Left colon (tissue), 2 donors: ENCODE results near the gene SLC2A14. TPM values are rescaled to one million over a fixed set of nuclear protein-coding genes. Genes with fewer than 3 reads are reported as not detected.
"Not testable (repeated sequence)": the region's sequence is repeated elsewhere in the genome, so short reads cannot be mapped to it uniquely, and the experiment has no call there.

ENCODE experiments used
- ATAC-seq: fragments of 200-7000 bp; cut with Tn5 transposase; one replicate; pipeline ENCODE4 v1.9.1; 2020; ENCODE audit warnings: mild to moderate bottlenecking, moderate library complexity
- DNase-seq, 2 donors: peaks; one replicate each; pipeline ENCODE4 v3.0.0-alpha.2; 2020
- intact Hi-C, 2 donors: fragments of 100-400 bp; cut with DNase I in 1 of 2; cut with micrococcal nuclease in 1 of 2; formaldehyde crosslinking; loops; one replicate each; pipeline versions ENCODE4 v1.11.2 to v1.14.0; 2022; cut with DNase I, micrococcal nuclease
- total RNA-seq, 2 donors: library from RNA; stranded (reverse); fragmentation: NEBNext Ultra II Directional; extraction: Animal tissue kit (Norgen Biotek cat#: 25700); gene quantifications; one replicate each; pipeline ENCODE4 v1.2.1, GENCODE V29; 2021
- donor health status: DM: no; HTN: no; CAD: no.
- donor health status: DM: yes; HTN: yes; CAD: no.

SLC2A14 gene
- total RNA-seq, 2 donors from 2014 or later: 0.36 to 0.37 TPM

DNA sequence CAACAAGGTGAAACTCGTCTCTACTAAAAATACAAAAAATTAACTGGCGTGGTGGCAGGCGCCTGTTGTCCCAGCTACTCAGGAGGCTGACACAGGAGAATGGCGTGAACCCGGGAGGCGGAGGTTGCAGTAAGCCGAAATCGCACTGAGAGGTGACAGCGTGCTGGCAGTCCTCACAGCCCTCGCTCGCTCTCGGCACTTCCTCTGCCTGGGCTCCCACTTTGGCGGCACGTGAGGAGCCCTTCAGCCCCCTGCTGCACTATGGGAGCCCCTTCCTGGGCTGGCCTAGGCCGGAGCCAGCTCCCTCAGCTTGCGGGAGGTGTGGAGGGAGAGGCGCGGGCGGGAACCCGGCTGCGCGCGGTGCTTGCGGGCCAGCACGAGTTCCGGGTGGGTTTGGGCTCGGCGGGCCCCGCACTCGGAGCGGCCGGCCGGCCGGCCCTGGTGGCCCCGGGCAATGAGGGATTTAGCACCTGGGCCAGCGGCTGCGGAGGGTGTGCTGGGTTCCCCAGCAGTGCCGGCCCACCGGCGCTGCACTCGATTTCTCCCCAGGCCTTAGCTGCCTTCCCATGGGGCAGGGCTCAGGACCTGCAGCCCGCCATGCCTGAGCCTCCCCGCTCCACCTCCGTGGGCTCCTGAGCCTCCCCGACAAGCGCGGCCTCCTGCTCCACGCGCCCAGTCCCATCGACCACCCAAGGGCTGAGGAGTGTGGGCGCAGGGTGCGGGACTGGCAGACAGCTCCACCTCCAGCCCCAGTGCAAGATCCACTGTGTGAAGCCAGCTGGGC lies 8.4 kb upstream of the SLC2A14 start:
- intact Hi-C loops, ATAC-seq: not testable (repeated sequence)

DNA sequence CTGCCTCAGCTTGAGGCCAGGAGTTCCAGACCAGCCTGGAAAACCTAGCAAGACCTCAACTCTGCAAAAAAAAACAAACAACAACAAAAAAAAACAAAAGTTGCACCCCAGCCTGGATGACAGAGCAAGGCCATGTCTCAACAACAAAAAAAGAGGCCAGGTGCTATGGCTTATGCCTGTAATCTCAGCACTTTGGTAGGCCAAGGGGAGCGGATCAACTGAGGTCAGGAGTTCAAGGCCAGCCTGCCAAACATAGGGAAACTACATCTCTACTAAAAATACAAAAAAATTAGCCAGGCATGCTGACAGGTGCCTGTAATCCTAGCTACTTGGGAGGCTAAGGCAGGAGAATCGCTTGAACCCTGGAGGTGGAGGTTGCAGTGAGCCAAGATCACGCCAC lies 6.5 kb upstream of the SLC2A14 start:
- ATAC-seq (no peak), DNase-seq (no peak)
- intact Hi-C loops: no loop called here

More for the DNA sequence above, 8.4 kb upstream of the SLC2A14 start:
- not testable (repeated sequence) for DNase-seq

DNA sequence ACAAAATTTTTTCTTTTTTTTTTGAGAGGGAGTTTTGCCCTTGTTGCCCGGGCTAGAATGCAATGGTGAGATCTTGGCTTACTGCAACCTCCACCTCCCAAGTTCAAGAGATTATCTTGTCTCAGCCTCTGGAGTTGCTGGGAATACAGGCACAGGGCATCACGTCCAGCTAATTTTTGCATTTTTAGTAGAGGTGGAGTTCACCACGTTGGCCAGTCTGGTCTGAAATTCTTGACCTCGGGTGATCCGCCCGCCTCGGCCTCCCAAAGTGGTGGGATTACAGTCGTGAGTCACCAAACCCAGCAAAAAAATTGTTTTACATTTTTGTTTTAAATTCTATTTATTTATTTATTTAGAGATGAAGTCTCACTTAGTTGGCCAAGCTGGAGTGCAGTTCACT lies 4.7 kb upstream of the SLC2A14 start:
- ATAC-seq (no peak), DNase-seq (no peak)
- intact Hi-C loops: no loop called here

DNA sequence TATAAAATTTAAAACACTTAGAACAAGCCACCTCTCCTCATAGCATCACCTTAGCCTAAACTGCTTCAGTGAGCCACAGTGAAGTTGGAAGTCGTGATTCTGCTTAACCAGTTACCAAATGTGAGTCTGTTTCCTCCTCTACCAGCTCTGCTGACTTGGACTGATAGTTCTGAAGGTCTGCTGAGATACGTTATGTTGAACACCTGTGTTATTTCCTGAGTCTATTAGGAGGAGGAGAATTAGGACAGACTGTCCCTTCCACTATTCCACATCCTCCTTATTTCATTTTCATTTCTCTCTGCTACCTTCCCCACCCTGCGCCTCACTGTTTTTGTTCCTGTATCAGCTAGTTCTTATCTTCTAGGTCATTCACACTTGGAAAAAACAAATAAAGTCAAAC lies 2.4 kb downstream of the SLC2A14 start:
- DNase-seq (no peak), ATAC-seq (no peak)
- intact Hi-C loops: no loop called here

DNA sequence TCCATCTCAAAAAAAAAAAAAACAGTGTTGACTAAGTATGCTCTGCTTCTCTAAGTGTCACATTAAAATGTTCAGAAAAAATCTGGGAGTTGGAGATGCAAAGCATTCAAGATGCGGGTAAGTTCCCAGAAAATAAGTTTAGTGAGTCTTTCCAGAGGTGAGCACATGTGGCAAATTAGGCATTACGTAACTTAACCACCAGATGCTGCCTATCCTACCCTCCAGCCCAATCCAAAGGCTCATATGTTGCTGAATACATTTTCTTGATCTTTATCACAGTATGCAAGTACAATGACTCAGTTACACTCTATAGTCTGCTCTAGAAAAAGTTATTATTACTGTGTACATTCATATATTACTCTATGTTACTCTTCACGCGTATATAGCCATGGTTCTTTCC lies 3.6 kb downstream of the SLC2A14 start:
- DNase-seq (no peak), ATAC-seq (no peak)
- intact Hi-C loops: loop anchor here in 1 of 2 donors (10.0 kb wide), 1 partner anchor 126 kb away; no protein-coding TSS in a partner anchor

DNA sequence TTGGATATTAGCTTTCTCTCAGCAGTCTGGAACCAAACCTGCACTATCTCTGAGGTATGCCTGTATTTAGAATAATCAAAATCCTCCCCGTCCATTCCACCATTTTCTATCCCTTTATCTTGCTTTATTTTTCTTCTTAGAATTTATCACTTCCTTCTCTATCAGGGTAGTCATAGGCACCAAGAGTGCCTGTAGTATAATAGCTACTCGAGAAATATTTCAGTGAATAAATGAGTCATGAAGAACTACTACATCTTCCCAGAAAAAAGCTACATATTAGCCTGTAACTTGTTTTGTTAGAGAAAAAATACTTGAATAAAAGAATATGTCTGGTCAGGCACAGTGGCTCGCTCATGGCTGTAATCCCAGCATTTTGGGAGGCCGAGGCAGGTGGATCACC lies 4.3 kb downstream of the SLC2A14 start:
- DNase-seq: no peak
- no peak for ATAC-seq
- intact Hi-C loops: loop anchor here in 1 of 2 donors (10.0 kb wide), 1 partner anchor 126 kb away; no protein-coding TSS in a partner anchor

DNA sequence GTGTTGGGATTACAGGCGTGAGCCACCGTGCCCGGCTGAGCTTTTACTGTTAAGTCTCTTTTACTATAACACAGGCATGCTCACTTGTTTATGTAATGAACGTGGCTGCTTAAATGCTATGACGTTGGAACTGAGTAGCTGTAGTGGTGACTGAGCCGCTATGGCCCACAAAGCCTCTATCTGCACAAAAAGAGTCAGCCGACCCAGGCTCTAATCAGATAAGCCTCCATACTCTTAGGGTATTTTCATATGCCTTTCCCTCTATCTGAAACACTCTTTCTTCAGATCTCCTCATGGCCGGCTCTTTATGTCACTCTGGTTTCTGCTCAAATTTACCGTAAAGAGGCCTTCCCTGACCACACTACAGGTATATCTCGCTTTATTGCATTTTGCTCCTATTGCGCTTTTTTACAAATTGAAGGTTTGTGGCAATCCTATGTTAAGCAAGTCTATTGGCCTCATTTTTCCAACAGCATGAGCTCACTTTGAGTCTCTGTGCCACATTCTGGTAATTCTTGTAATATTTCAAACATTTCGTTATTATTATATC lies 8.0 kb downstream of the SLC2A14 start:
- no peak for ATAC-seq
- intact Hi-C loops: loop anchor here in 1 of 2 donors (10.0 kb wide), 1 partner anchor 130 kb away; no protein-coding TSS in a partner anchor
- DNase-seq: no peak

DNA sequence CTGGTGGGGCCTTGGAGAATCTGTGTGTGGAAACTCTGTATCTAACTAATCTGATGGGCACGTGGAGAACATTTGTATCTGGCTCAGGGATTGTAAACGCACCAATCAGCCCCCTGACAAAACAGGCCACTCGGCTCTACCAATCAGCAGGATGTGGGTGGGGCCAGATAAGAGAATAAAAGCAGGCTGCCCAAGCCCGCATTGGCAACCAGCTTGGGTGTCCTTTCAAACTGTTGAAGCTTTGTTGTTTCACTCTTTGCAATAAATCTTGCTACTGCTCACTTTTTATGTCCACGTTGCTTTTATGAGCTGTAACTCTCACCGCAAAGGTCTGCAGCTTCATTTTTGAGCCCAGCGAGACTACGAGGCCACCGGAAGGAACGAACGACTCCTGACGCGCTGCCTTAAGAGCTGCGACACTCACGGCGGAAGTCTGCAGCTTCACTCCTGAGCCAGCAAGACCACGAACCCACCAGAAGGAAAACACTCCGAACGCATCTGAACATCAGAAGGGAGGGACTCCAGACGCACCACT lies 9.8 kb downstream of the SLC2A14 start:
- intact Hi-C loops: loop anchor here in 1 of 2 donors (10.0 kb wide), 1 partner anchor 132 kb away; no protein-coding TSS in a partner anchor
- ATAC-seq, DNase-seq: not testable (repeated sequence)

DNA sequence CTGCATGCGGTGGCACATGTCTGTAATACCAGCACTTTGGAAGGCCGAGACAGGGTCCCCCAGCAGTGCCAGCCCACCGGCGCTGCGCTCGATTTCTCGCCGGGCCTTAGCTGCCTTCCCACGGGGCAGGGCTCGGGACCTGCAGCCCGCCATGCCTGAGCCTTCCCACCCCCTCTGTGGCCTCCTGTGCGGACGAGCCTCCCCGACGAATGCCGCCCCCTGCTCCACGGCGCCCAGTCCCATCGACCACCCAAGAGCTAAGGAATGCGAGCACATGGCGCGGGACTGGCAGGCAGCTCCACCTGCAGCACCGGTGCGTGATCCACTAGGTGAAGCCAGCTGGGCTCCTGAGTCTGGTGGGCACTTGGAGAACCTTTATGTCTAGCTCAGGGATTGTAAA lies 10.4 kb downstream of the SLC2A14 start:
- intact Hi-C loops: loop anchor here in 1 of 2 donors (10.0 kb wide), 1 partner anchor 132 kb away; no protein-coding TSS in a partner anchor
- not testable (repeated sequence) for ATAC-seq, DNase-seq

DNA sequence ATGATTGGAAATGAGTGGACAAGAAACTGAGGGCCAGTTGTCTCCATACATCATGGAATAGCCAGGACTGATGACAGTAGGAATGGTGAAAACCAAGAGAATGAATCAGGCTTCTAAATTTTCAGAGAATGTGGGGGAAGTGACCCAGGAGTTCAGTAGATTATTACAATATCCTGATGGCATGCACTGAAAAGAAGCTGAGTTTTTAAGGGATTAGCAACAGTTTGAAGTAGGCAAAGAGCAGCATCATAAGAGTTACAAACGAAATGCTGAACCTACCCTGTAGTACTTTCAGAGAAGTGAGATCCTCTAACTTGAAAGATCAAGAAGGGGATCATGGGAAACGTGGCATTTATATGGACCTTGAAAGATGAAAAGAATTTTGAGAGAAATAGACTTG lies 13.2 kb downstream of the SLC2A14 start:
- ATAC-seq: no peak
- DNase-seq: no peak
- intact Hi-C loops: loop anchor here in 1 of 2 donors (5.0 kb wide), 1 partner anchor 133 kb away; no protein-coding TSS in a partner anchor

DNA sequence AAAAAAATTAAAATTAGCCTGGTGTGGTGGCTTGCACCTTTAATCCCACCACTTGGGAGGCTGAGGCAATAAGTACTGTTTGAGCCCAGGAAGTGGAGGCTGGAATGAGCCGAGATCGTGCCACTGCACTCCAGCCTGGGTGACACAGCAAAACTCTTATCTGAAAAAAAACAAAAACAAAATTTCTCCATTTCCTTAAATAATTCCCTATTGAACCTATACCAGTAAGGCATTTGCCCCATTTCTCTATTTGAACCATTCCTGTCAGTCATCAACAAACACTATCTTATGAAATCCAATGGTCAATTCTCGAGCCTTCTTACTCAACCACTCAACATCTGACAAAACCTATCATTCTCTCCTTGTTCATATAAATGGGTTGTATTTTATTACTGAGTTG lies 14.7 kb downstream of the SLC2A14 start:
- ATAC-seq (no peak), DNase-seq (no peak)
- intact Hi-C loops: loop anchor here in 1 of 2 donors (5.0 kb wide), 1 partner anchor 134 kb away; no protein-coding TSS in a partner anchor

DNA sequence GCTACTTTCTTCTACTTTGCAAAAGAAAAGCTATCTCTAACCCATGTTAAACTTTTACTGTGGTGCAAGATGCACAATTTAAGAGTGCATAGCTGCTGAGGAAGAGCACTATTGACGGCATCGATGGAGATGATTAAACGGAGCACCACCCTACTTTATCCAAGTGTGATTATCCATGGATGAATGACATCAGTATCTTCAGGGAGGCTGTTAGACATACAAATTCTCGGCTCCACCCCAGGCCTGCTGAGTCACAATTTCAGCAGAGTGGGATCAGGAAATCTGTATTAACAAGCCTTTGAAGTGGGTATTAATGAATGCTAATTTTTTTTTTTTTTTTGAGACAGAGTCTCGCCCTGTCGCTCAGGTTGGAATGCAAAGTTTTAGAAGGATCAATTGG lies 16.2 kb downstream of the SLC2A14 start:
- intact Hi-C loops: loop anchor here in 1 of 2 donors (5.0 kb wide), 1 partner anchor 136 kb away; no protein-coding TSS in a partner anchor
- no peak for ATAC-seq
- no peak for DNase-seq

DNA sequence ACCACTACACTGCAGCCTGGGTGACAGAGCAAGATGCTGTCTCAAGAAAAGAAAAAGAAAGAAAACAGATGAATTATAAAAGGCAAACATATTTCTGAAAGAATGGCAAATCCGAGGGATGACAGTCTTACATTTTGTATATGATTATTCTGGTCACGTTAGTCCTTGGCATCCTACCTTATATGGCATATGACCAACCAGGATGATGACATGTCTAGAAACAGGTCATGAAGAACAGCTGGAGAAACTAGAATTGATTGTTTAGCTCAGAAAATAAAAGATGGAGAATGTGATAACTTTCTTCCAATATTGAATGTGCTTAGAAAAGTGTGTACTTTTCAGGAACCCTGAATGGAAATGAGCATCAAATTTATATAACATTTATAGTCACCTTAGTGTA lies 19.2 kb downstream of the SLC2A14 start:
- intact Hi-C loops: no loop called here
- no peak for DNase-seq
- ATAC-seq: no peak

DNA sequence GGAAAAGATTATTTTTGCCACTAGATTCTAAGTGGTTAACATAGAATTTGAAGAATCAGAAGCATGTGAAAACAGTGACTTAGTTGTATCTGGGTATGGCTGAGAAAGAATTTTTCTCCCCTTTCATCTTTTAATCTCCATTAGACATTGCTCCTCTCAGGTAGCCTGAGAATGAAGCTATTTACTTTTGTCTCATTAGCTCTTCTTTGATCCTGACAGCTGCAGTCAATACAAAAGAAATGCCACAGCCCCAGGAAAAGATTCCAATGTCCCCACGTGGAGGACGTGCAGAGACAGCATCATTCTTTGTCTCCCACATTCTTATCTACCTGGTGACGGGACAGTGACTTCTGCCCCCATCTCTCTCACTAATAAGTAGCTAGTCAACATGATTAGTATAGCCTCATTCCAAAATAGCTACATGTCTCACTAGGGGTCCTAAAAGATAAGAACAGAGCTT lies 21.1 kb downstream of the SLC2A14 start:
- ATAC-seq, intact Hi-C loops: not testable (repeated sequence)

DNA sequence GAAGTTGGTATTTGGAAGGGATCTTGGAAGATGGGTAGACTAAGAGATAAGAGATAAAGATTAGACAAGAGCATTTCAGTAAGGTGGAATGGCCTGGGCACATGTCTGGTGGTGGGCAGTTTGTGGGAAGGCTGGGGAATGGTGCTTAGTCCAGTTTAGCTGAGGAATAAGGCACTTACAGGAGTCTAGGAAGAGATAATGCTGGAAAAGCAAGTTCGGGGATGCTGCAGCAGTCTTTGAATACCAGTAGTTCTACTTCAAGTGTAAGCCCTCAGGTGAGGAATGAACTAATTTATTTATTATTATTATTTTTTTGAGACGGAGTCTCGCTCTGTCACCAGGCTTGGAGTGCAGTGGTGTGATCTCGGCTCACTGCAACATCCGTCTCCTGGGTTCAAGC lies 22.6 kb downstream of the SLC2A14 start:
- intact Hi-C loops, DNase-seq, ATAC-seq: not testable (repeated sequence)

More for the DNA sequence above, 21.1 kb downstream of the SLC2A14 start:
- not testable (repeated sequence) for DNase-seq

DNA sequence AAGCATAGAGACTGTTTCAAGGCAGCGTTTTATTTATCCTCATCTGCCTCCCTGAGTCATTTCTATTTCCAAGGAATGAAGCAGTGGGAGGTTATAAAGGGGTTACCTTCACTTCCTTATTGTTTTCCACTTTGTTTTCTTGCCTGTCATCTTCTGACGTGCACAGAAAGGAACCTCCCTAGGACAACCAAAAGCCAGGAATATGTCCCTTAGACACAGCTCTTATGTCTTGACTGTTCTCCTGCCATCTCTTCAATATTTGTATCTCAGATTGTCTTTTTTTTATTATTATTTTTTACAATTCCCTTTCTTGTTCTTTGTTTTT lies 24.7 kb downstream of the SLC2A14 start:
- intact Hi-C loops, DNase-seq: not testable (repeated sequence)
- peak; percentile 22 for ATAC-seq

DNA sequence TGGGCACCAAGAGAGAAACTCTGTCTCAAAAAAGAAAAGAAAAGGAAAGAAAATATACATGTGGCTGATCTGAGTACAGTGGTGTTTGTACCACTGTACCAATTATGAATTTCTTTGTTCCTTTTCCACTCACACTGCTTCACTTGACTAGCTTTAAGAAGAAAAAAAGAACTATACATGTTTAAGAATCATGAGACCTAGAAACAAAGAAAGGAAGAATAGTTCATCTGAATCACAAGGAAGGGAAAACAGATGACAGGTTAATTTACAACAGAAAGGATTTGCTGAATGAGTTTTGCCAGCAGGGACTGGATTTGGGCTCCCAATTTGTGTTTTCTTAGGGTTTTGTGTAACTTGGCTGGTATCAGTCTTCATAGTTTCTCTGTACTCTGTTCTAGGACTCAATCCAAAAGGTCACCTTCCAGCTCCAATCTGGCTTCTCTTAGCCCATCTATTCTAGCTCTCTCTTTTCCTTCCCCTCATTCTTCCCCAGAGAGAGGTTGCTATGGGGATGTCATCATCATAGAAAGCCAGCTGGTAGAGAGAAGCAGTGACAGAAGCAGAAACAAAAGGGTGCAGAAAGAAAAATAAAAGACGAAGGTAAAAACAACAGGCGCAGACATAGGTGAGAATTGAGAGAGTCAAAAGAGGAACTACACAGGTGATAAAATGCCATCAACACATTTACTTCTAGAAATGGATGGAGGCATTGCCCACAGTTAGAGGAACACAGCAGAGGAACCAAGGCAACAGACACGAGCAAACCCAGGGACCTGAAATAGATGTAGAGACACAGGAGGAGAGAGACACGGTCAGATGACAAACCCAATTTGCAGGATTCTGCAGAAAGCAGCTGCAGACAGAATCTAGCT lies 25.3 kb downstream of the SLC2A14 start:
- DNase-seq, intact Hi-C loops, ATAC-seq: not testable (repeated sequence)

DNA sequence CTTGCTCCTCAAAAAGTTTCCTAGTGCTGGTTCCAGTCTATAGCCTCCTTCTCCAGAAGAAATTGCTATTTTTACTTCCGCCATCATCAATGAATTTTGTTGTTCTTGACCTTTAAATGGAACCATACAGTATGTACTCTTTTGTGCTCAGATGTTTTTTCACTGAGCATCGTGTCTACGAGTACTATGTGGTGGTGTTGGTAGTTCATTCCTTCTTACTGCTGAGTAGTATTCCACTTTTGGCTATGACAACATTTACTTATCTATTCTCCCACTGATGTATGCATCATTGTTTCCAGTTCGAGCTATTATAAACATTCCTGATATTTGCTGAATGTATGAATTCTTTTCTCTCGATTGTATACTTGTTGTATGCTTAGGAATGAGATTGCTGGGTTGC lies 28.6 kb downstream of the SLC2A14 start:
- DNase-seq (no peak), ATAC-seq (no peak)
- intact Hi-C loops: no loop called here

DNA sequence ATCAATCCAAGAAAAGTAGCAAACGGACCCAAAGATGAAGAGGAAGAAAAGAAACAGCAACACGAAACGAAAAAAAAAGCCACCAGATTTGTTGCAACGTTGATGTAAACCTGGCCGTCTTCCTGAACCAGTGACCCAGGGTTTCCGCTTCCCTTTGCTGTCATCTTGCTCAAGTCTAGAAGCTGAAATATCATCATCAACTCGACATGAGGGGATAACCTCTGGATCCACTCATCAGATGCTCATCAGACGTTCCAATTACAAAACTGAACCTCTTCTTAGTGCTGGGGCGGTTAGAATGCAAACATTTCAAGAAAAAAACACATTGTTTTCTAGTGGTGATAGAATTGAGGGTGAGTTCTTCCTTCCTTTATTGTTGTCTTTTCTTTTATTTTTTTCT lies 29.1 kb downstream of the SLC2A14 start:
- DNase-seq, ATAC-seq, intact Hi-C loops: not testable (repeated sequence)
